GM21381 (cell line): ENCODE data around the gene RAB11FIP4.

Experiments used
- ATAC-seq: cut with Tn5 transposase; IDR thresholded peaks from one replicate; pipeline ENCODE4 v1.9.1; 2021; ENCODE audit warnings: mild to moderate bottlenecking, moderate library complexity; ENCODE audit not compliant: unreplicated experiment

The RAB11FIP4 gene

DNA sequence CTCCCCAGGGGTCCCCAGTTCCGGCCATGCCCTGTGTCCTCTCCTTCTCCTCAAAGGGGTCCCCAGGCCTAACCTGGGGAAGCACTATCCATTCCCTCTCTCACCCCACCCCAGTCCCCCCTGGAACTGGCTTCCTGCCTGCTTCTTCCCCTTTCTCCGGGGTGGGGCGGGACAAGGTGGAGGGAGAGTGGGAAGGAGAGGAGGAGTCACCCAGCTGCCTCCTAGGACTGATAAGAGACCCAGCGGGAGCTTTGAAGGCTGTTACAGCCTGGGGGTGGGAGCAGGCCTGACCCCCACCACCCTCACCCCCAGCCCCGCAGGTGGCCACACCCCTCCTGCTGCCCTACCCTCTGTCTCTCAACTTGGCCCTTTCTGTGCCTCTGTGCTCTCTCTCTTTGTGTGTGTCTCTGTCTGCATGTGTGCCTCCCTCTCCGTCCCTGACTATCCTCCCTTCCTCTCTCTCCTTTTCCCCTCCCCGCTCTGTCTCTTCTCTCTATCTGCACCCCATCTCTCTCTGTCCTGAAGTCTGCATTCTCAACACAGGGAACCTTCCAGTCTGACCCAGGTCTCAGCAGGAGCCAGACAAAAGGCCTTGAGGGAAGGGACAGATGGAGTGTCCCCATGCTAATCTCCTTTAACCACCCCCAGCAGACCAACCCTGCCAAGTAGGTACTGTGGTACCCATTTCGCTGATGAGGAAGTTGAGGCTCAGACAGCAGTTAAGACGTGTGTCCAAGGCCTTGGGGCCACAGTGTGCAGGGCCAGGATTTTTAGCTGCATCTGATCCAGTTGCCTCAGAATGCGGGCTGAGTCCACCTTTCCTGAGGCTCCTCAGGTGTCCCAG lies 66.1 kb downstream of the RAB11FIP4 start:
- ATAC-seq: no peak

DNA sequence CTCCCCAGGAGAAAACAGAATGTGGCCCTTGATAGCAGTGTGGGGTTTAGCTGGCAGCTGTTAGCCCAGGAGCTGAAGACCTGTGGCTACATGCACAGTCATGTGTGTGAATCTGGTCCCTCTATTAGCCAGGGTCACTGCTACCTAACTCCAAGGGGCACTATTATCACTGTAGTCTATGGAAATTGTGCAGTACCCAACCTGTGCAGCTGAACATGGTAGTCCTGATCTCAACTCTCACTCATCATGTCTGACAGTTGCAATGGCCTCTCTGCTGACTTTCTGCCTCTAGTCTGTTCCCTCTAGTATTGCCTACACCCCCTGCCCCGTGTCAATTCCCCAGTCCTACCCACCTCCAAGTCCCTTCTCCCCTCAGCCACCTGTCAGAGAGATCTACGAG lies 67.4 kb downstream of the RAB11FIP4 start:
- ATAC-seq: no peak

DNA sequence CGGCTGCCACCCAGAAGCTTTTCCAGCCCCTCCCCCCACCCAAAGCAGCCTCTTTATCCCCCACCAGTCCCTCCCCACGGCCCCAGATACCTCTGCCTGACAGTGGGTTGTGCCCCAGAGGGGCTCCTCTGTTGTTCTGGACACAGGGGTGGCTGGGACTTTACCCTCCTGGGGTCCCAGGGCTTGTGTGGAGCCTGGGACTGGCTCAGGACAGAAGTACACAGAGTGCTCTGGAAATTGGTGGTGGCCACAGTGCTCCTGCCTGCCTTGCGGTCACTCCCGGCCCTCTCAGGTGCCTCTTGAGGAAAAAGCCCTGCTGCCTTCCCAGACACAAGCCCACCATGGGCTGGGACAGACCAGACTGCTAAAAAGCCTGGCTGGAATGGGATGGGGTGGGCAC lies 68.2 kb downstream of the RAB11FIP4 start:
- ATAC-seq: no peak

DNA sequence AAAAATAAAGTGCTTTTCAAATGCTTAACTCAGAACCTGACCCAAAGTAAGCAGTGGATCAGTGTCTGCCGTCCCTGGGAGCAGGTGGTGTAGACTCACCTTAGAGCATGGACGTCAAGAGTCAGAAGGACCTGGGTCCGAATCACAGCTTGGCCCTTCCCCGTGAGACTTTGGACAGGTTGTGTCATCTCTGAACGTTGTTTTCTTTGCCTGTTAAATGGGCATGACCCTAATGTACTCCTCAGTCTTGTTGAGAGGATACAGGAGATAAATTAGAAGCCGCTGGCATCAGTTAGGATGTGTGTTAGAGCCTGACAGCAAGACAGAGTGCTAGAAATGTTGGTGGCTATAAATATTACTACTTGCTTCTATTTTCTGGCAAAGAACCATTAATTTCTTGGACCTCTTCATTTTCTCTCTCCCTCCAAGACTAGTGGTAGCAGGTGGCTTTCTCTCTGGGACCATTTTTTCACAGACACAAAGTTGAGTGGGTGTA lies 68.8 kb downstream of the RAB11FIP4 start:
- no peak for ATAC-seq

DNA sequence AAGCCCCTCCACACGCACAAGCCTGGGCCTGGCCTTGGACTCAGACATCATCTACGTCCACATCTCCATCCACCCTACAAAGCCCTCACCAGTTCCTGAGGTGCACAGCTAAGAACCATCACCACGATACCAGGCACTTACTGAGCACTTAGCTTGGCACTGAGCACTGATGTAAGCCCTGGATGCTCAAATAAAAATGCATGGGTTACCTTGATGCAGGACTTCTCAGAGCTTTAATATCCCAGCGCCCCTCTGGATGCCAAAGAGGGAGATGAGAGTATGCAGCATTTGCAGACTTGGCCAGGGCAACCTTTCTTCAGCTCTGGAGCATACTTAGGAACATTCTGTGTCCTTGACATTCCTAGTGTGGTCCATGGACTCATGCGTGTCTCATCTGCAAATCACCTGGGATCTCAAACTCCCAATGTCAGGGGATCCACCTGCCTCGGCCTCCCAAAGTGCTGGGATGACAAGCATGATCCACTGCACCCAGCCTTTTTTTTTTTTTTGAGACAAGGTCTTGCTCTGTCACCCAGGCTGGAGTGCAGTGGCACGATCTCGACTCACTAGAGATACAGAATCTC lies 69.8 kb downstream of the RAB11FIP4 start:
- no peak for ATAC-seq

DNA sequence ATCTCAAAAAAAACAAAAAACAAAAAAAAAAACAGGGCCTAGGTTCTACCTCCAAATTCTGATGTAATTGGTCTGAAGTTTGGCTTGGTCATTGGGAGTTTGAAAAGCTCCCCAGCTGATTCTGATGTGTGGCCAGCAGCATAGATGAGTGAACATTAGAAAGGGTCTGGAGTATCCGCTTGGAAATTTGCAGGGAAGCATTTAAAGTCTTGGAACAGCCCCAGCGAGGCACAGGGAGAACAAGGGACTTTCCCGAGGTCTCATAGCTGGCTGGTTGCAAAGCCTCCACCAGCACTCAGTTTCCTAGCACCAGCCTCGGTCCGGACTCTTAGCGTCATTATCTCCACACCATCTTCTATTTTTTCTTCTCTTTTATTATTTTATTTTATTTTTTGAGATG lies 70.8 kb downstream of the RAB11FIP4 start:
- no peak for ATAC-seq

DNA sequence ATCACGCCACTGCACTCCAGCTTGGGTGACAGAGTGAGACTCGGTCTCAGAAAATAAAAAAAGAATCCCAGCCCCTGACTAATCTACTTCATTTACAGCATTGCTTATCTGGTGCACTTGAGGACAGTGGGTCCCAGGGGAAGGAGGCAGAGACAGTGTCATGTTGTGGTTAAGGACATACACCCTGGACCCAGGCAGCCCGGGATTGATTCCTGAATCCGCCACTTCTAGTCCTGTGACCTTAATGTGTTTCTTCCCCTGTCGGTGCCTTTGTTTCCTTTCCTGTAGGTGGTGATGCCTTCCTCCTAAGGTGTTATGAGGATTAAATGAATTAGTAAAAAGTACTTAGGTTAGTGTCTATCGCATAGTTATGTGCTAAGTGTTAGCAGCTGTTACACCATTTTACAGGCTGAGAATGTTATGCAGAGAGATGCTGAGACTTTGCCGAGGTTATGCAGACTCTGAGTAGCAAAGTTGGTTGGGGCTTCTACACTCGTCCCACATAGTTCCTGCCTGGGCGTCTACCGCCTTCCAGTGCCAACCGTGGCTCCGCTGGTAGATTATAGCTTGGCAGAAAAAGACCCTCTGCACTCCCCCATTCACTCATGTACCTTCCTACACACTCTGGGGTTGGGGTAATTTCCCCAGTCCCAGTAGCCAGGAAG lies 74.8 kb downstream of the RAB11FIP4 start:
- no peak for ATAC-seq

DNA sequence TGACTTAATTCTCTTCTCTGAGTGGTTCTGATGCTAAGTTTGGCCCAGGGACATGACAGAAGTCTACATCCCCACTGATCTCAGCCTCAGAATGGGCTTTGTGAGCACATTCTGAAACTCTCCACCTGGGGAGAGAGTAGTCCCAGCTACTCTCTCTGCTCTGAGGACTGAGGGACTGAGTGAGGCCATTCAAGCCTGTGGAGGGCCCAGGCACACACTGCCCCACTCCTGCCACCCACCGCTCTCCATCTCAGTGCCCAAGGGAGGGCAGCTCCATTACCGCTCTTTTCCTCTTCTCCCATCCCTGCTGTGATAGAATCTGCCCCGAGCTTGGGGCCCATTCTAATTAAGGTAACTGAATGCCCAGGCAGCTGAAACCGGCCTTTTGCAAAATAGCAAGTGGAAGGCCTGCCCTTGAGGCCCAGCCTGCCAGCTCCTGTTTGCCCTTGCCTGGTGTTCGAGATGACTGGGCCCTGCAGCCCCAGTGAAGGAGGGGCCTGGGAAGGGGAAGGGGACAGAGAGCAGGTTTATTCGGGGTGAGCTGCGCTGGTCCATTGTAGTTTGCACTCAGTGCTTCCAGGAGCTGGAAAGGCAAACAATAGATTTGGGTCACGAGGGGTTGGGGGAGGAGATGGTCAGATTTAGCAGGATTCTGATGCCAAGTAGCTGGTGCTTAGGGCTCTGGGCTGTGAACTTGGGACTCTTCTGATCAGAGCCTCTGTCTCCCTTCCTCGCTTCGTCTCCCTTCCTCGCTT lies 76.2 kb downstream of the RAB11FIP4 start:
- ATAC-seq: no peak

DNA sequence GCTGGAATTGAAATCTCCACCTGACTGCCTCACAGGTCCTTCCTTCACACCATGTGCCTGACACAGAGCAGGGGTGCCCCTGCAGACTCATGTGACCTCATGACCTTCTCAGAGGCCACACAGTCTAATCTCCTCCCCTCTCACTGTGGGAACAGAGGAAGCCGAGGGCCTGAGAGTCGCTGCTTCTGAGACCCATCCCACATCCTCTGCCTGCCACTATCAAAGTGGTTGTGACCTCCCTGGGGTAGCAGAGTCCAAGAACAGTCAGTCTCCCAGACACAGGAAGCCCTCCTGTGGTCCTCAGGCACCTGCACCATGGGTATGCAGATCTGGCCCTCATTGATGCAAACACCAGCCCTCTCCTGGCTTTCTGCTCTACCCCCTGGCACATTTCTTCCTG lies 78.5 kb downstream of the RAB11FIP4 start:
- ATAC-seq: no peak

DNA sequence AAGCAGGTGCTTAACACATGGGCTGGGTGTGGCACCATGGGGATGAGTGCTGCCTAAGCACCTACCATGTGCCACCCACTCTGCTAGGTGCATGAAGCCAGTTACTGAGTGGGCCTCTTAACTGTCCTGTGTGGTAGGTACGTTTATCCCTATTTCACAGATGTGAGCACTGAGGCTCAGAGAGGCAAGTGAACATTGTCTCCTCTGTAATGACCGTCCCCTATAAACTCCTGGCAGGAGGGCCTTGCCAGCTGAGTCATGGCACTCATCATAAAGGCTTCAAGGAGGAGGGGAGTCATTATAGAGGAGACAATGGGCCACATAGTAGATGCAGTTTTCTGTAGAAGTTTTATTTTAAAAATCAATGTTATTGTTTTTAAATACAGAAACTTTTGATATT lies 79.1 kb downstream of the RAB11FIP4 start:
- no peak for ATAC-seq

DNA sequence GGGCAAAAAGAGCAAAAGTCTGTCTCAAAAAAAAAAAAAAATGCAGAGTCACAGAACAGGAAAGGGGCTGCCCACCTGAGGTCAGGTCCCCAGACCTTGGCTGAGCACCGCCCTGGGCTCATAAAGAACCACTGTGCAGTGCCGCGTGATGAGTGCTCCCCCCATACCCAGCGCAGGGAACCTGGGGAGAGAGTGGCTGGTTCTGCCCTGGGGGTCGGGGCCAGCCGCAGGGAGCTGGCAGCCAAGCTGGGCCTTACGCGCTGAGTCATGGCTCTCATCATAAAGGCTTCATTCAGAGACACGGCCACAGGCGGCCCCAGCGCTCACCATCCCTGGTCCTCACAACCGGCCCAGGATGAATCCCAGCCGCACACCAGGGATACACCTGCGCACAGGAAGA lies 80.7 kb downstream of the RAB11FIP4 start:
- ATAC-seq: no peak

DNA sequence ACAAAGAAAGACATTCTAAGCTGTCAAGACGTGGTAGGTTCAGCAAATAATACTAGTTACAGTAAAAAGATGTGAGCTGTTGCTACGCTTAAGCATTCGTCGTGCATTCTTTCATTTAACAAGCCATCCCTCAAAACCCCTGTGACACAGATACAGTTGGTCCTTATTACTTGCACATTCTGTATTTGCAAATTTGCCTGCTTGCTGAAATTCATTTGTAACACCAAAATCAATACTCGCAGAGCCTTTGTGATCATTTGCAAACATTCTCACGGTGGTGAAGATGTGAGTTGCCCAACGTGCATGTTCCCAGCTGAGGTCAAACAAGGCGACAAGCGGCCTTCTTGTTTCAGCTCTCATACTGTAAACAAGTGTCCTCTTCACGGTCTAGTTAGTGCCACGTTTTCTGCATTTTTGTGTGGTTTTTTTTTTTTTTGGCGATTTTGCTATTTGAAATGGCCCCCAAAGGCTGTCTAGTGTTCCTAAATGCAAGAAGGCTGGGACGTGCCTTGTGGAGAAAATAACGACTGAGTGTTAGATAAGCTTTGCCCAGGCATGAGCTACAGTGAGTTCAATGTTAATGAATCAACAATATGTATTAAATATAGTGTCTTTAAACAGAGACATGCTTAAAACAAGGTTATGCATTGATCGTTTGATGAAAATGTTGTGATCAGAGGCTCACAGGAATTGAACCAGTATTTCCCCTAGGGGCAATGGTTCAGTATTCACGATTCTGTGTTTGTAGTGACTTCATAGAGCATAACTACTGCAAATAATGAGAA lies 84.1 kb downstream of the RAB11FIP4 start:
- no peak for ATAC-seq

DNA sequence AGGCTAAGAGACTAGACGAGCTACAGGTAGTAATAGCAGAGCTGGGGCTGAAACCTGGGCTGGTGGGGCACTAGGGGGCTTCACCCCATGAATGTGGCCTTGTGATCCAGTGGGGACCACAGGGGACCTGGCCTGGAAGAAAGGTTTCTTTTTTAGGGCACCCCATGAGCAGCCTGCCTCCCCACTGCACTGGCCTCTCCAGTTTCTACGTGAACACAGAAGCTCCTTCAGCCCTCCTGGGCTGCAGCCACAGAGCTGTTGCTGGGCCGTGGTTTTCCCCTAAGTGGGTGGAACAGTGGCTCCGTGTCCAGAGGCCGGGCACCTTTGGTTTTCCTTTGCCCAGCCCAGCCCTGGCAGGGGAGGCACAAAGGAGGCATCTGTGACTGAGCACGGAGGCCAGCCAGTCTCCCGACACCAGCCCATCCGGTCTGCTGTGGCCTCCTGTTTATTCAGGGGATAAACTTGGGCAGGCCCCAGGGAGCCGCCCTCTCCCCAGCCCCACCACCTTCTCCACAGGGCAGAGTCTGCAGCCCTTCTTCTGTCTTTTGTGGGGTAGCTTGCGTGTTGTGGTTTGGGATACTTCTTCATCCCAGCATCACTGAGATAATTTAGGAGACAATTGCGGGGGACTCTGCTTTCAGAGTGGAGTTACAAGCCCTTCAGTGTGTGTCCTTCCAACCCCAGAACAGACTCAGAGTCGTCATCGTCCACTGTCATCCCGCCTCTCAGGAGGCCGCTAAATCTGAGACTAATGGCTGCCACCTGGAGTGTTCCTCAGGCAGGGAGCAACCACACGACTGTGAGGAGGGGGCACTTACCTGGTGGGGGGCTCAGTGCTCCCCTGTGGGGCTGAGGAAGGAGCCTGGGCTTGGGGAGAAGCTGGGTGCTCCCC lies 85.3 kb downstream of the RAB11FIP4 start:
- ATAC-seq: no peak

DNA sequence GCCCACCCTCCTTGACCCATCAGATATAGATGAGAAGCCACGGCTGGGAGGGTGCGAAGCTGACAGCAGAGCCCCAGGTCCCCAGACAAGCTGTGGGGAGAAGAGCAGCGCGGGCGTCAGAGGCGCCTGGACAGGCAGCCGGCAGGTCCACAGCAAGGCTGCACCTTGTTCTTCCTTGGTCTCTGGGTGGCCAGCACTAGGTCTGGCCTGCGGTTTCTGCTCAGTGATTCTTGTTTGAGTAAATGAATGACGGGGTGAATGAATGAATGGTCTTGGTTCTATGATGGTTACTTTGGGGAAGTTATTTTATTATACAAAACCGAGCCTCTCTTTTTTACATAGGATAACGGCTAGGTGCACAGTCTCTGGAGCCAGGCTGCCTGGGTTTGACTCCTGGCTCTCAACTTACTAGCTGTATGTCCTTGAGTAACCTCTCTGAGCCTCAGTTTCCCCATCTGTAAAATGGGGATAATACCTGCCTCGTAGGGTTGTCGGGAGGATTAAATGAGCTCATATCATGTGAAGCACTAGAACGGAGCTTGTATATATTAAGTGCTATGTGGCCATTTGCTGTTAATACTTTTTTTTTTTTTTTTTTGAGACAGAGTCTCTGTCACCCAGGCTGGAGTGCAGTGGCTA lies 86.1 kb downstream of the RAB11FIP4 start:
- no peak for ATAC-seq

DNA sequence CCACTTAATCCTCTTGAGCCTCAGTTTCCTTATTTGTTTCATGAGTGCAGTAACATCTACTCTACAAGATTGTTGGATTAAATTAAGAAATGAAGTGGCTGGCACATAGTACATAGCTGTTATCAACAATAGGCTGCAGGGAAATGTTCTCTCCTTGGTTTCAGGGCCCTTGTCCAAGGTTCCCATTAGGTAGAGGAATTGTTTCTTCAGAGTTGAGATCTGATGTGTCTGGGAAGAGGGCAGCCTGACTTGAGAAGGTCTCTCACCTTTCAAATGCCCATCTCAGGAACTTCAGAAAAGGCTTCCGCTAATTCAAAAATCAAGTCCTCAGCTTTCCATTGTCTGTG lies 87.6 kb downstream of the RAB11FIP4 start:
- ATAC-seq: no peak

DNA sequence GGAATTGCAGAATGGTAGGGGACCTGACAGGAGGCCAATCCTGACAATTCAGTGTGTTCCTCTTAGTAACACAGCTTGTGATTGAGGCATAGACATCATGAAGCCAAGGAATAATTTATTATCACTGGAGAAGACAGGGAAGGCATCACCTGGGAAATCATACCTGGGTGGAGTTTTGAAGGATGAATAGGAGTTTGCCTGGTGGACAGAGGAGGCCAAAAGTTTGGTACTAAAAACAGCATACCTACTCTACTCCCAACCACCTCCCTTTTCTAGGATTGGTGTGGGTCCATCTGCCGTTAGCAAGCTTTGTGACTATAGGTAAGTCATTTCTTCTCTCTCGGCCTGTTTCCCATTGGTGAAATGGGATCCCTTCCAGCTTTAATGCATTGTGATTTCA lies 88.0 kb downstream of the RAB11FIP4 start:
- ATAC-seq: no peak

DNA sequence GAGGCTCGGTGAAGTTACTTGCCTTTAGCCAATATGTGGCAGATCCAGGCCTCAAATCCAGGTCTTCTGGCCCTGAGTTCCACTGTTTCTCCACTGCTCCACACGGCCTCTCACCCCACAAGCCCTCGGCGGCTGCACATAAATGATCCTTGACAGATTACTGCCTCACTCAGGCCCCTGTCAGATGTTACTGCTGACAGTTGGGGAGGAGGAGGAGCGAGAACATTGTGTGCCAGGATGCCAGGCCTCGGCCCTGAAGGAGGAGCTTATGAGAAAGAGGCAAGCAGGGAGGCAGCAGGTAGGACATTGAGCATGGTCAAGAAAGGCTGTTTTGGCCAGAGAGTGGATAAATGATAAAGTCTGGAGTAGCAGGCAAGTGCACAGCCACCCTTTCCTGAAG lies 88.6 kb downstream of the RAB11FIP4 start:
- ATAC-seq: no peak

DNA sequence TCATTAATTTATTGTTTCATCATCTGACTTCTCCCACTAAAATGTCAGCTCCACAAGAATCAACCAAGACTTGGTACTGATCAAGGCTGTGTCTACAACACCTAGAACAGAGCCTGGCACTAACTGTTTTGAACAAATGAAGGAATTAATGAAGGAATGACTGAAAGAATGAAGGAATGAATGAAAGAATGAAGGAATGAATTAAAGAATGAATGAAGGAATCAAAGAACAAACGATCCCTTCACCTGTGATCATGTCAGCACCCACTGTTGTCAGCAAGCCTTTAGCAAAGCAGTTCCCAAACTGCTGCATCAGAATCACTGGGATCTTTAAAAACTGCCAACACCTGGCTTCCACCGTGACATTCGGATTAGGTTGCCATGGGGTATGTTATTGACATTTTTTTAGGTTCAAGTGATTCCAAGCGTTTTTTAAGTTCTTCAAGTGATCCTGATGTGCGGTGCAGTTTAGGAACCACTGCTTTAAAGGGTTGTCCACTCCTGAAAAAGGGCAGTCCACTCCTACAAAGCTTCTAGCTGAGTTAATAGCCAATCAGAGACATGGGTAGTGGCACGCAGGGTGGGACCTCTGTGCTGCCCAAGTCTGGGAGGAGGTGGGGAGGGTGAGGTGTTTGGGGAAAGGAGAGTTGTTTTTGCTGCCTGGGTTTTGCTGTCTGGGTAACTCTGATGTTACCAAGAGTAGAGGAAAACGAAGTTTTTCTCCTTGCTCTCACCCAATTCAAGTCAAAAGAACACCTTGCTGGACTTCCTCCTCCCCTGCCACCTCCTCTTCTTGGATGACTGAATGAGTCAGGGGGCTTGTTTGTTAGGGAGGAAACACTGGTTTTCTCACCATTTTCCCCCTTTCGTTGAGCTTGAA lies 89.7 kb downstream of the RAB11FIP4 start:
- ATAC-seq: no peak
